ENCODE results near the gene VRTN. TPM values are rescaled to one million over a fixed set of nuclear protein-coding genes. Genes with fewer than 3 reads are reported as not detected.

The VRTN gene
- total and polyA plus RNA-seq, 2 of the 8 experiments (the other 6 are each of a cell fraction or from before 2014, with no cell fraction given) = 133 to 148 TPM

- TF ChIP-seq RNF2 (IDR thresholded peaks at IDR 0.05; ENCODE audit: borderline replicate concordance, low read depth, low read length, missing control alignments, poor library complexity, severe bottlenecking) (no peak), CREB1 (IDR thresholded peaks at IDR 0.05) (0 out of 2 replicates have a peak, but pooled peaks have one; percentile 6), HDAC2 (IDR thresholded peaks at IDR 0.05; ENCODE audit: borderline replicate concordance in 1 of 2, low read depth in 2 of 2, low read length in 2 of 2) (peak in 1 of 2 experiments; percentile 37; a peak in 2 of 4 replicates), SIN3A (conservative IDR thresholded peaks at IDR 0.05 in 1 of 2, IDR thresholded peaks at IDR 0.05 in 1 of 2; ENCODE audit: low read depth in 1 of 2, low read length in 2 of 2) (peak; percentile 39 to 56; a peak in 1 of 4 replicates), TBP (IDR thresholded peaks at IDR 0.05; ENCODE audit: low read depth, low read length) (peak; percentile 45; the same call in 1 of the 2 replicates), SAP30 (IDR thresholded peaks at IDR 0.05; ENCODE audit: insufficient read depth, insufficient replicate concordance, low read length) (no peak), TCF12 (IDR thresholded peaks at IDR 0.05; ENCODE audit: low read depth, low read length) (0 out of 2 replicates have a peak, but pooled peaks have one; percentile 53)
Observed at GRCh38 chr14:74347097-74347794, 1.0 kb upstream of the VRTN start (continued).
